IMR-90 (cell line): ENCODE results near the gene KDM1B. TPM values are rescaled to one million over a fixed set of nuclear protein-coding genes. Genes with fewer than 3 reads are reported as not detected.
A peak's percentile ranks its signal among the peaks of the same experiment; 100 is the strongest.

ENCODE experiments used
- ATAC-seq: fragments of 200-7000 bp; cut with Tn5 transposase; 2 replicates; pipeline ENCODE4 v1.9.1; 2020; ENCODE audit warnings: low read depth, mild to moderate bottlenecking, moderate library complexity
- BruUV-seq: library from RNA; stranded (reverse); fragments of 400-500 nt; replicated peaks from 2 replicates; lab custom pipeline; 2021; lab: Mats Ljungman, UMichigan
- CTCF ChIA-PET: fragments of 300-600 bp; formaldehyde crosslinking; extraction: SDS; loops from one replicate; lab custom pipeline; 2021; ENCODE audit warnings: antibody characterized with exemption; lab: Yijun Ruan, JAX
- POLR2A ChIA-PET: fragments of 300-600 bp; sonication (Branson Sonifier 250); formaldehyde crosslinking; loops from one replicate; lab custom pipeline; 2022; ENCODE audit warnings: antibody characterized with exemption; ENCODE audit not compliant: unreplicated experiment; lab: Charles Lee
- DNase-seq: peaks from one replicate; pipeline ENCODE4 v3.0.0; 2013
- H2AFZ ChIP-seq: replicated peaks from 2 replicates; pipeline ENCODE3; 2013; ENCODE audit warnings: low read length, mild to moderate bottlenecking; ENCODE audit not compliant: poor library complexity
- H2AK5ac ChIP-seq: 2 replicates; pipeline ENCODE4 v1.6.1; 2013; ENCODE audit warnings: low read depth, low read length, inconsistent platforms
- H2AK9ac ChIP-seq: replicated peaks from 2 replicates; pipeline ENCODE3; 2013; ENCODE audit warnings: mild to moderate bottlenecking, low read depth, low read length, moderate library complexity; ENCODE audit not compliant: poor library complexity
- H2BK120ac ChIP-seq: 2 replicates; pipeline ENCODE4 v1.6.1; 2013; ENCODE audit warnings: low read depth, low read length, inconsistent platforms
- H2BK15ac ChIP-seq: 3 replicates; pipeline ENCODE4 v1.6.1; 2013; ENCODE audit warnings: low read depth, low read length, inconsistent platforms
- H2BK20ac ChIP-seq: 2 replicates; pipeline ENCODE4 v1.6.1; 2013; ENCODE audit warnings: low read depth, mild to moderate bottlenecking, inconsistent platforms, low read length, moderate library complexity
- H2BK5ac ChIP-seq: 2 replicates; pipeline ENCODE4 v1.6.1; 2013; ENCODE audit warnings: mild to moderate bottlenecking, low read depth, low read length, inconsistent platforms; ENCODE audit not compliant: poor library complexity, severe bottlenecking
- H3K14ac ChIP-seq: replicated peaks from 2 replicates; pipeline ENCODE4 v1.6.1; 2013; ENCODE audit warnings: low read depth, low read length, inconsistent platforms
- H3K18ac ChIP-seq: 2 replicates; pipeline ENCODE4 v1.6.1; 2013; ENCODE audit warnings: low read depth, low read length, control low read depth
- H3K23ac ChIP-seq: 2 replicates; pipeline ENCODE4 v1.6.1; 2013; ENCODE audit warnings: low read depth, low read length, inconsistent platforms
- H3K27ac ChIP-seq: 2 replicates; pipeline ENCODE4 v1.5.1; 2013; ENCODE audit warnings: mild to moderate bottlenecking, control low read depth, low read length; ENCODE audit not compliant: insufficient read depth
- H3K27me3 ChIP-seq: 2 replicates; pipeline ENCODE4 v1.6.1; 2013; ENCODE audit warnings: low read length; ENCODE audit not compliant: control insufficient read depth, insufficient read depth
- H3K36me3 ChIP-seq: 2 replicates; pipeline ENCODE4 v1.6.1; 2013; ENCODE audit warnings: low read length, mixed read lengths; ENCODE audit not compliant: control insufficient read depth, insufficient read depth
- H3K4ac ChIP-seq: 2 replicates; pipeline ENCODE4 v1.6.1; 2013; ENCODE audit warnings: low read depth, low read length, inconsistent platforms
- H3K4me1 ChIP-seq: 2 replicates; pipeline ENCODE4 v1.6.1; 2013; ENCODE audit warnings: low read length, mixed read lengths; ENCODE audit not compliant: control insufficient read depth, insufficient read depth
- H3K4me2 ChIP-seq: 2 replicates; pipeline ENCODE4 v1.6.1; 2013; ENCODE audit warnings: low read depth, mild to moderate bottlenecking, control low read depth, low read length, moderate library complexity
- H3K4me3 ChIP-seq: 2 replicates; pipeline ENCODE4 v1.5.1; 2013; ENCODE audit warnings: low read depth, mild to moderate bottlenecking, control low read depth, low read length, moderate library complexity; ENCODE audit not compliant: insufficient read depth
- H3K56ac ChIP-seq: 2 replicates; pipeline ENCODE4 v1.6.1; 2013; ENCODE audit warnings: low read length, inconsistent platforms; ENCODE audit not compliant: insufficient read depth; ENCODE audit errors: extremely low read depth
- H3K79me1 ChIP-seq, 2 experiments: 2 replicates each; pipeline ENCODE4 v1.6.1; 2013; ENCODE audit warnings: low read length in 2 of 2, inconsistent platforms in 1 of 2, low read depth in 1 of 2
- H3K9ac ChIP-seq: 2 replicates; pipeline ENCODE4 v1.6.1; 2013; ENCODE audit warnings: low read depth, low read length, control low read depth
- H3K9me1 ChIP-seq: 2 replicates; pipeline ENCODE4 v1.6.1; 2013; ENCODE audit warnings: low read length, inconsistent platforms; ENCODE audit not compliant: insufficient read depth
- H3K9me3 ChIP-seq: 2 replicates; pipeline ENCODE4 v1.6.1; 2013; ENCODE audit warnings: low read length; ENCODE audit not compliant: control insufficient read depth, insufficient read depth
- H4K20me1 ChIP-seq: 2 replicates; pipeline ENCODE4 v1.6.1; 2013; ENCODE audit warnings: low read length, inconsistent platforms; ENCODE audit not compliant: insufficient read depth
- H4K5ac ChIP-seq: 2 replicates; pipeline ENCODE4 v1.6.1; 2013; ENCODE audit warnings: mild to moderate bottlenecking, low read depth, low read length, control low read depth
- H4K8ac ChIP-seq, 2 experiments: 2 replicates each; pipeline ENCODE4 v1.6.1; 2013; ENCODE audit warnings: low read depth in 2 of 2, low read length in 2 of 2, control low read depth in 1 of 2, inconsistent platforms in 1 of 2
- H4K91ac ChIP-seq: 2 replicates; pipeline ENCODE4 v1.6.1; 2013; ENCODE audit warnings: low read depth, low read length, inconsistent platforms; ENCODE audit not compliant: insufficient read depth
- MAZ ChIP-seq: IDR thresholded peaks from 2 replicates; pipeline ENCODE4 v1.6.1; 2012; ENCODE audit warnings: low read depth, mild to moderate bottlenecking, low read length, improper control_type of control experiment, moderate library complexity, borderline replicate concordance
- NFE2L2 ChIP-seq: fragments of 150-350 bp; IDR thresholded peaks from 2 replicates; pipeline ENCODE4 v1.6.1; 2016; ENCODE audit warnings: low read depth, mild to moderate bottlenecking, low read length
- WGBS, 2 experiments: methylation state at CpG; one replicate each; pipeline versions ENCODE4 v1.1.5 to v1.1.7; 2013; ENCODE audit warnings: missing lambda C conversion rate in 2 of 2; ENCODE audit not compliant: insufficient read length in 1 of 2; ENCODE audit errors: extremely low coverage in 2 of 2; 5-methylcytosine and 5-hydroxymethylcytosine counted together
- dilution Hi-C: fragments of 300-500 bp; cut with HindIII; formaldehyde crosslinking; loops from one replicate; pipeline ENCODE4 v1.14.3; 2018; ENCODE audit warnings: low sequenced_read_pairs; ENCODE audit not compliant: unreplicated experiment
- in situ Hi-C: fragments of 300-500 bp; cut with MboI; formaldehyde crosslinking; loops from 3 replicates; pipeline ENCODE4 v1.14.3; 2019; ENCODE audit warnings: low sequenced_read_pairs, inconsistent platforms, mixed read lengths
- intact Hi-C: fragments of 100-400 bp; cut with micrococcal nuclease; formaldehyde crosslinking; loops from 2 replicates; pipeline ENCODE4 v1.10.0; 2022
- polyA plus RNA-seq, 3 experiments: library from polyadenylated mRNA; depleted of rRNA; stranded (reverse); fragments of >200 nt; gene quantifications; 2 replicates each; pipeline ENCODE4 v1.2.3, GENCODE V29; 2012; ENCODE audit warnings: low replicate concordance in 1 of 3
- total RNA-seq: library from RNA; depleted of rRNA; stranded (reverse); fragments of >200 nt; gene quantifications from 2 replicates; pipeline ENCODE4 v1.2.3, GENCODE V29; 2012
- TF ChIP-seq, protein P1 (sequence below): fragments of 150-350 bp; IDR thresholded peaks from 2 replicates; pipeline ENCODE4 v1.6.1; 2016; ENCODE audit warnings: low read depth, mild to moderate bottlenecking, low read length, moderate library complexity, borderline replicate concordance

Gene KDM1B
- total and polyA plus RNA-seq, 2 of the 4 experiments (the other 2 are of a cell fraction) = 13.2 to 16.7 TPM

DNA sequence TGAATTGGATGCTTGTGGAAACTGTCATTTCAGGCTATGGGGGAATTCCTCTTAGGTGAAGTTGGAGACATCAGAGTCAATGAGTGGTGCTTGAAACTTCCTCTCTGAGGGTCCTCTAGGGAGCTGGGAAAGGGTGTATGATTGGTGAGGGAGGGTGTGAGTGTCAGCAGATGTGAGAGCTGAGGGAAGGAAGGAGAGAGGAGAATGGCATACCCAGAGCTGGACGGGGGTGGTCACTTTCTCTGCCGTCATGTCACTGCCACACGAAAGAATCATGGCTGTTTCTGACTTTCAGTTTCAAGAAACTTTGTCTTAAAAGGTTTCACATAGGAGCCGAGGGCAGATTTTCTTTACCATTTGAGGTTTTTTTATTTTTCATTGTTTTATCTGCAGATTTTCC, 58.8 kb downstream of the KDM1B start:
- Histone ChIP-seq H3K27ac (no peak overlapping the region), H4K91ac (peak overlapping the region; percentile 20; the same call in 1 of the 2 replicates), H3K18ac (peak overlapping the region; percentile 35; the same call in 1 of the 2 replicates), H2BK120ac (no peak overlapping the region), H3K4ac (peak overlapping the region; percentile 50; the same call in 1 of the 2 replicates), H3K14ac (peak overlapping the region; percentile 69), H2AFZ (peak overlapping the region; percentile 56), H3K9me3 (no peaks in the 10 kb centered on the region), H2BK20ac (no peak overlapping the region), H2AK5ac (no peak overlapping the region), H4K8ac (peak overlapping the region in 1 of 2 experiments; percentile 28; a peak in 1 of 4 replicates), H2AK9ac (peak overlapping the region; percentile 25), H3K23ac (peak overlapping the region; percentile 51; the same call in 1 of the 2 replicates), H4K20me1 (no peaks in the 10 kb centered on the region), H3K56ac (no peak overlapping the region), H3K36me3 (peaks cover 6% of the 10 kb centered on the region; the same call in 1 of the 2 replicates), H3K4me1 (peaks cover 6% of the 10 kb centered on the region), H3K27me3 (no peaks in the 10 kb centered on the region), H3K79me1 (no peaks in the 10 kb centered on the region), H3K4me2 (peak overlapping the region; percentile 68), H4K5ac (peak overlapping the region; percentile 48; the same call in 1 of the 2 replicates), H3K9ac (no peak overlapping the region), H2BK5ac (no peak overlapping the region), H2BK15ac (no peak overlapping the region), H3K4me3 (peak overlapping the region; percentile 4; the same call in 1 of the 2 replicates), H3K9me1 (peaks cover 3% of the 10 kb centered on the region; the same call in 1 of the 2 replicates)
- ATAC-seq (no peak), DNase-seq (no peak)
- CTCF ChIA-PET = interaction anchor here (1.2 kb wide), 1 partner anchor 27 kb away, joined by 3 read pairs; no protein-coding TSS in a partner anchor
- dilution Hi-C loops = no loop called here
- no TSS peak for BruUV-seq
- in situ Hi-C loops = no loop called here
- intact Hi-C loops = no loop called here
- TF ChIP-seq, protein P1, sequence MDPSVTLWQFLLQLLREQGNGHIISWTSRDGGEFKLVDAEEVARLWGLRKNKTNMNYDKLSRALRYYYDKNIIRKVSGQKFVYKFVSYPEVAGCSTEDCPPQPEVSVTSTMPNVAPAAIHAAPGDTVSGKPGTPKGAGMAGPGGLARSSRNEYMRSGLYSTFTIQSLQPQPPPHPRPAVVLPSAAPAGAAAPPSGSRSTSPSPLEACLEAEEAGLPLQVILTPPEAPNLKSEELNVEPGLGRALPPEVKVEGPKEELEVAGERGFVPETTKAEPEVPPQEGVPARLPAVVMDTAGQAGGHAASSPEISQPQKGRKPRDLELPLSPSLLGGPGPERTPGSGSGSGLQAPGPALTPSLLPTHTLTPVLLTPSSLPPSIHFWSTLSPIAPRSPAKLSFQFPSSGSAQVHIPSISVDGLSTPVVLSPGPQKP = no peak
- no peak for TF ChIP-seq NFE2L2
- no peak for TF ChIP-seq MAZ
- POLR2A ChIA-PET = no interaction called here
- 60% methylated on average over 2 of the region's 4 CpGs; no CpG with 5 or more reads in 1 of the 2 experiments for WGBS, 2 experiments
